ENCODE data around the gene WIPF1. TPM values are rescaled to one million over a fixed set of nuclear protein-coding genes. Genes with fewer than 3 reads are reported as not detected.

The WIPF1 gene
- total and polyA plus RNA-seq, 4 donors, result 18.5 to 64.1 (median 49.0) TPM

- Histone ChIP-seq H3K36me3 (ENCODE audit: control insufficient read depth in 4 of 4, insufficient read depth in 4 of 4, low read length in 4 of 4) (no peaks in the 10 kb centered on the region), H3K9me3 (ENCODE audit: control insufficient read depth in 4 of 4, insufficient read depth in 3 of 4, low read length in 3 of 4) (peaks cover 0 to 2% (median 0%) of the 10 kb centered on the region in 4 donors), H3K4me1 (ENCODE audit: control insufficient read depth in 5 of 5, insufficient read depth in 5 of 5, low read length in 5 of 5) (no peaks in the 10 kb centered on the region), H3K9ac (ENCODE audit: insufficient read depth in 1 of 2, low read length in 2 of 2) (no peak overlapping the region), H3K27ac (ENCODE audit: low read depth in 1 of 2, low read length in 1 of 2) (no peak overlapping the region), H3K4me3 (no peak overlapping the region), H3K27me3 (ENCODE audit: control insufficient read depth in 3 of 3, insufficient read depth in 3 of 3, low read length in 2 of 3) (no peaks in the 10 kb centered on the region)
- TF ChIP-seq, protein P1, sequence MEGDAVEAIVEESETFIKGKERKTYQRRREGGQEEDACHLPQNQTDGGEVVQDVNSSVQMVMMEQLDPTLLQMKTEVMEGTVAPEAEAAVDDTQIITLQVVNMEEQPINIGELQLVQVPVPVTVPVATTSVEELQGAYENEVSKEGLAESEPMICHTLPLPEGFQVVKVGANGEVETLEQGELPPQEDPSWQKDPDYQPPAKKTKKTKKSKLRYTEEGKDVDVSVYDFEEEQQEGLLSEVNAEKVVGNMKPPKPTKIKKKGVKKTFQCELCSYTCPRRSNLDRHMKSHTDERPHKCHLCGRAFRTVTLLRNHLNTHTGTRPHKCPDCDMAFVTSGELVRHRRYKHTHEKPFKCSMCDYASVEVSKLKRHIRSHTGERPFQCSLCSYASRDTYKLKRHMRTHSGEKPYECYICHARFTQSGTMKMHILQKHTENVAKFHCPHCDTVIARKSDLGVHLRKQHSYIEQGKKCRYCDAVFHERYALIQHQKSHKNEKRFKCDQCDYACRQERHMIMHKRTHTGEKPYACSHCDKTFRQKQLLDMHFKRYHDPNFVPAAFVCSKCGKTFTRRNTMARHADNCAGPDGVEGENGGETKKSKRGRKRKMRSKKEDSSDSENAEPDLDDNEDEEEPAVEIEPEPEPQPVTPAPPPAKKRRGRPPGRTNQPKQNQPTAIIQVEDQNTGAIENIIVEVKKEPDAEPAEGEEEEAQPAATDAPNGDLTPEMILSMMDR (IDR thresholded peaks at IDR 0.05; ENCODE audit: control extremely low read depth, extremely low read depth), result no peak
- 59 to 71% methylated on average over 2 of the region's 2 CpGs for WGBS, 2 donors
- DNase-seq, result no peak
- no peak for ATAC-seq (ENCODE audit: insufficient read depth, low FRiP score)
Measured at GRCh38 chr2:174524527-174524926, 73.1 kb downstream of the WIPF1 start.

DNA sequence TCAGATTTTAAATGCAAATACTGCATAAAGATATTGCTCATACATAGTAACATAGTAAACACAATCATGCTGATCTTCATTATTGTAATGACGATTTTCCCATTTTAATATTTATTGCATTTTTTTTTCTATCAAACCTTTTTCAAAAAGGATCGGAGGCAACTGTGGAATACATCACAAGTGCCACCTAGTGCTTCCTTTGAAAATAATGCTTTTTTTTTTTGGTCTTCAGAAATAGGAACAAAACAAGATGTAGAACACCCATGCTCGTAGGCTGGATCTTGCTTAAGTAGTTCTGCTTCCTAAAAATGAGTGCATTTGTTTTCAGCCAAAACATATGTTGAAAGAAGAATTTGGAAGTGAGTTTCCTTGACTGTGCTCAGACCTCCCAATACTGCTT is 75.1 kb downstream of the WIPF1 start:
- TF ChIP-seq, protein P1 (IDR thresholded peaks at IDR 0.05; ENCODE audit: control extremely low read depth, extremely low read depth), result peak; percentile 3
- no peaks in the 10 kb centered on the region for H3K36me3 ChIP-seq (ENCODE audit: control insufficient read depth in 4 of 4, insufficient read depth in 4 of 4, low read length in 4 of 4)
- H3K4me3 ChIP-seq, result no peak overlapping the region
- H3K9me3 ChIP-seq (ENCODE audit: control insufficient read depth in 4 of 4, insufficient read depth in 3 of 4, low read length in 3 of 4), result no peaks in the 10 kb centered on the region
- no peaks in the 10 kb centered on the region for H3K4me1 ChIP-seq (ENCODE audit: control insufficient read depth in 5 of 5, insufficient read depth in 5 of 5, low read length in 5 of 5)
- no peaks in the 10 kb centered on the region for H3K27me3 ChIP-seq (ENCODE audit: control insufficient read depth in 3 of 3, insufficient read depth in 3 of 3, low read length in 2 of 3)
- H3K9ac ChIP-seq (ENCODE audit: insufficient read depth in 1 of 2, low read length in 2 of 2), result no peak overlapping the region
- DNase-seq (peak in 2 of 3 donors; percentile 13 to 24), ATAC-seq (ENCODE audit: insufficient read depth, low FRiP score) (no peak)
- H3K27ac ChIP-seq (ENCODE audit: low read depth in 1 of 2, low read length in 1 of 2), result no peak overlapping the region
- 23 to 29% methylated on average over 3 of the region's 3 CpGs for WGBS, 2 donors

GRCh38 chr2:174518395-174518794 is 79.2 kb downstream of the WIPF1 start:
- TF ChIP-seq, protein P1 (IDR thresholded peaks at IDR 0.05; ENCODE audit: control extremely low read depth, extremely low read depth), result no peak
- Histone ChIP-seq H3K4me1 (ENCODE audit: control insufficient read depth in 5 of 5, insufficient read depth in 5 of 5, low read length in 5 of 5) (no peaks in the 10 kb centered on the region), H3K9me3 (ENCODE audit: control insufficient read depth in 4 of 4, insufficient read depth in 3 of 4, low read length in 3 of 4) (no peaks in the 10 kb centered on the region), H3K27ac (ENCODE audit: low read depth in 1 of 2, low read length in 1 of 2) (no peak overlapping the region), H3K4me3 (no peak overlapping the region), H3K36me3 (ENCODE audit: control insufficient read depth in 4 of 4, insufficient read depth in 4 of 4, low read length in 4 of 4) (no peaks in the 10 kb centered on the region), H3K9ac (ENCODE audit: insufficient read depth in 1 of 2, low read length in 2 of 2) (no peak overlapping the region), H3K27me3 (ENCODE audit: control insufficient read depth in 3 of 3, insufficient read depth in 3 of 3, low read length in 2 of 3) (no peaks in the 10 kb centered on the region)
- ATAC-seq (ENCODE audit: insufficient read depth, low FRiP score) (no peak), DNase-seq (no peak)
- WGBS, 2 donors, result 80 to 87% methylated on average over 2 of the region's 2 CpGs
